Measurements from ENCODE around the gene CYBC1. TPM values are rescaled to one million over a fixed set of nuclear protein-coding genes. Genes with fewer than 3 reads are reported as not detected.

The CYBC1 gene
- total RNA-seq, 1 donor from 2014 or later = 75.7 TPM

GRCh38 chr17:82490512-82491195, 40.1 kb upstream of the CYBC1 start:
- TF ChIP-seq CTCF (IDR thresholded peaks at IDR 0.05; ENCODE audit: unreplicated experiment) = no peak
- no peak for DNase-seq (ENCODE audit: low spot score)
- Mint-ChIP-seq H3K36me3 (ENCODE audit: low read depth, unreplicated experiment) (peaks cover 16% of the 10 kb centered on the region), H3K4me1 (ENCODE audit: unreplicated experiment) (peaks cover 4% of the 10 kb centered on the region), H3K27me3 (ENCODE audit: unreplicated experiment) (peaks cover 17% of the 10 kb centered on the region), H3K4me3 (ENCODE audit: unreplicated experiment) (peak overlapping the region; percentile 51), H3K9me3 (ENCODE audit: unreplicated experiment) (no peaks in the 10 kb centered on the region), H3K27ac (ENCODE audit: unreplicated experiment) (peak overlapping the region; percentile 74)

- Mint-ChIP-seq H3K27me3 (ENCODE audit: unreplicated experiment) (peaks cover 17% of the 10 kb centered on the region), H3K27ac (ENCODE audit: unreplicated experiment) (peak overlapping the region; percentile 74), H3K4me1 (ENCODE audit: unreplicated experiment) (peaks cover 4% of the 10 kb centered on the region), H3K36me3 (ENCODE audit: low read depth, unreplicated experiment) (peaks cover 21% of the 10 kb centered on the region), H3K4me3 (ENCODE audit: unreplicated experiment) (peak overlapping the region; percentile 51), H3K9me3 (ENCODE audit: unreplicated experiment) (no peaks in the 10 kb centered on the region)
- no peak for DNase-seq (ENCODE audit: low spot score)
- TF ChIP-seq CTCF (IDR thresholded peaks at IDR 0.05; ENCODE audit: unreplicated experiment) = no peak
Observed at GRCh38 chr17:82489851-82490511, 39.4 kb upstream of the CYBC1 start.

DNA sequence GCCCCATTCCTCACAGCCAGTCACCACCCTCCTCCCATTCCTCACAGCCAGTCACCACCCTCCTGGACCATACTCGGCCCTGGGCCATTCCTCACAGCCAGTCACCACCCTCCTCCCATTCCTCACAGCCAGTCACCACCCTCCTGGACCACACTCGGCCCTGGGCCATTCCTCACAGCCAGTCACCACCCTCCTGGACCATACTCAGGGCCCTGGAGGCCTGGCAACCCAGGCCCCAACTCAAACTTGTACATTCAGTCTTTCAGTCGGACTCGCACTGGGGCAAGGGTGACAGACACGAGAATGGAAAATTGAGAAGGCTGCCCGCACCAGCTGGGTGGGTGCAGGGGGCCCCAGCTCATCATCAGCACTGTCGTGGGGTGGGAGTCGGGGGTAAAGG, 38.6 kb upstream of the CYBC1 start:
- peaks cover 11% of the 10 kb centered on the region for H3K27me3 Mint-ChIP-seq (ENCODE audit: unreplicated experiment)
- H3K4me3 Mint-ChIP-seq (ENCODE audit: unreplicated experiment) = no peak overlapping the region
- H3K27ac Mint-ChIP-seq (ENCODE audit: unreplicated experiment) = no peak overlapping the region
- H3K36me3 Mint-ChIP-seq (ENCODE audit: low read depth, unreplicated experiment) = peaks cover 20% of the 10 kb centered on the region
- no peaks in the 10 kb centered on the region for H3K4me1 Mint-ChIP-seq (ENCODE audit: unreplicated experiment)
- H3K9me3 Mint-ChIP-seq (ENCODE audit: unreplicated experiment) = no peaks in the 10 kb centered on the region
- DNase-seq (ENCODE audit: low spot score) = no peak
- TF ChIP-seq CTCF (IDR thresholded peaks at IDR 0.05; ENCODE audit: unreplicated experiment) = no peak

DNA sequence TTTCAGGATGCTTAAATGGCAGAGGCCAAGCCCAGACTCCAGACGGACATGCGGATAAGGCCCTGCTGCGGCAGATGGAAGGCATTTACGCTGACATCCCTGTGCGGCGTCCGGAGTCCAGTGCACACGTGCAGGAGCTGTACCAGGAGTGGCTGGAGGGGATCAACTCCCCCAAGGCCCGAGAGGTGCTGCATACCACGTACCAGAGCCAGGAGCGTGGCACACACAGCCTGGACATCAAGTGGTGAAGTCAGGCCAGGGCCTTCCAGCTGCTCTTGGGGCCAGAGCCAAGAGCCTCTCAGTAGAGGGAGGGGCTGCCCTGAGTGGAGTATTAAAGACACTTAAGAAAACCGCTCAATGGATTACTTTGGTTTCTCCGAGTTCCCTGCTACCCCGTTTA, 37.4 kb upstream of the CYBC1 start:
- H3K4me3 Mint-ChIP-seq (ENCODE audit: unreplicated experiment) = no peak overlapping the region
- peaks cover 6% of the 10 kb centered on the region for H3K27me3 Mint-ChIP-seq (ENCODE audit: unreplicated experiment)
- no peak for DNase-seq (ENCODE audit: low spot score)
- no peaks in the 10 kb centered on the region for H3K4me1 Mint-ChIP-seq (ENCODE audit: unreplicated experiment)
- no peaks in the 10 kb centered on the region for H3K9me3 Mint-ChIP-seq (ENCODE audit: unreplicated experiment)
- H3K27ac Mint-ChIP-seq (ENCODE audit: unreplicated experiment) = no peak overlapping the region
- H3K36me3 Mint-ChIP-seq (ENCODE audit: low read depth, unreplicated experiment) = peaks cover 26% of the 10 kb centered on the region
- no peak for TF ChIP-seq CTCF (IDR thresholded peaks at IDR 0.05; ENCODE audit: unreplicated experiment)

Measured in endothelial cell (in vitro differentiated cells).